A673 (cell line): ENCODE measurements around the gene AHRR. TPM values are rescaled to one million over a fixed set of nuclear protein-coding genes. Genes with fewer than 3 reads are reported as not detected.

Experiments used
- BruUV-seq: library from RNA; stranded (reverse); fragments of 400-500 nt; replicated peaks from 2 replicates; lab custom pipeline; 2021; lab: Mats Ljungman, UMichigan
- CTCF ChIA-PET: fragments of 300-600 bp; sonication (Branson Sonifier 250); formaldehyde crosslinking; loops from one replicate; lab custom pipeline; 2022; ENCODE audit warnings: antibody characterized with exemption; lab: Charles Lee
- POLR2A ChIA-PET: fragments of 300-600 bp; sonication (Branson Sonifier 250); formaldehyde crosslinking; loops from one replicate; lab custom pipeline; 2022; ENCODE audit warnings: antibody characterized with exemption; ENCODE audit not compliant: low non-redundant PET; lab: Charles Lee
- DNase-seq: peaks from one replicate; pipeline ENCODE4 v3.0.0-alpha.2; 2015; ENCODE audit warnings: low spot score
- H3K27ac ChIP-seq: fragments of 200-600 bp; sonication (generic); 2 replicates; pipeline ENCODE4 v1.5.1; 2016; ENCODE audit warnings: mixed run types, low read depth, mild to moderate bottlenecking, mixed read lengths, antibody characterized with exemption, low read length; ENCODE audit not compliant: poor library complexity, severe bottlenecking
- H3K27me3 ChIP-seq: fragments of 200-600 bp; sonication (generic); replicated peaks from 2 replicates; pipeline ENCODE4 v1.6.1; 2017; ENCODE audit warnings: mixed run types, low read depth, mild to moderate bottlenecking, mixed read lengths, antibody characterized with exemption, low read length; ENCODE audit not compliant: insufficient read depth, poor library complexity
- H3K36me3 ChIP-seq: fragments of 200-600 bp; sonication (generic); 2 replicates; pipeline ENCODE4 v1.6.1; 2016; ENCODE audit warnings: mixed run types, mild to moderate bottlenecking, mixed read lengths, antibody characterized with exemption, low read length; ENCODE audit not compliant: insufficient read depth, poor library complexity, severe bottlenecking
- H3K4me1 ChIP-seq: fragments of 200-600 bp; sonication (generic); 2 replicates; pipeline ENCODE4 v1.6.1; 2017; ENCODE audit warnings: mixed run types, mild to moderate bottlenecking, mixed read lengths, antibody characterized with exemption, low read length; ENCODE audit not compliant: insufficient read depth, poor library complexity, severe bottlenecking
- H3K4me3 ChIP-seq: fragments of 200-600 bp; sonication (generic); 2 replicates; pipeline ENCODE4 v1.5.1; 2016; ENCODE audit warnings: low read depth, mixed run types, mild to moderate bottlenecking, mixed read lengths, low read length; ENCODE audit not compliant: poor library complexity, severe bottlenecking
- H3K9me3 ChIP-seq: fragments of 200-600 bp; sonication (generic); 2 replicates; pipeline ENCODE4 v1.6.1; 2016; ENCODE audit warnings: mixed run types, low read depth, mild to moderate bottlenecking, mixed read lengths, antibody characterized with exemption, low read length; ENCODE audit not compliant: poor library complexity, severe bottlenecking
- EZH2 ChIP-seq: fragments of 200-600 bp; sonication (generic); IDR thresholded peaks from 2 replicates; pipeline ENCODE4 v1.6.1; 2017; ENCODE audit warnings: borderline replicate concordance, low read depth, mild to moderate bottlenecking, mixed read lengths, antibody characterized with exemption, low read length; ENCODE audit not compliant: poor library complexity, severe bottlenecking
- intact Hi-C: fragments of 100-400 bp; cut with micrococcal nuclease; formaldehyde crosslinking; loops from one replicate; pipeline ENCODE4 v1.10.0; 2022; ENCODE audit not compliant: unreplicated experiment
- total RNA-seq: library from RNA; stranded (reverse); gene quantifications from 2 replicates; pipeline ENCODE4 v1.2.3, GENCODE V29; 2021
- TF ChIP-seq, protein P1 (sequence below): fragments of 300-800, 200-600 bp; sonication (generic); conservative IDR thresholded peaks from 2 replicates; pipeline ENCODE4 v1.5.1; 2017; ENCODE audit warnings: low read depth, mild to moderate bottlenecking, antibody characterized with exemption, low read length, moderate library complexity, mixed read lengths

Gene AHRR
- total RNA-seq, 1 experiment from 2014 or later = 2.2 TPM

DNA sequence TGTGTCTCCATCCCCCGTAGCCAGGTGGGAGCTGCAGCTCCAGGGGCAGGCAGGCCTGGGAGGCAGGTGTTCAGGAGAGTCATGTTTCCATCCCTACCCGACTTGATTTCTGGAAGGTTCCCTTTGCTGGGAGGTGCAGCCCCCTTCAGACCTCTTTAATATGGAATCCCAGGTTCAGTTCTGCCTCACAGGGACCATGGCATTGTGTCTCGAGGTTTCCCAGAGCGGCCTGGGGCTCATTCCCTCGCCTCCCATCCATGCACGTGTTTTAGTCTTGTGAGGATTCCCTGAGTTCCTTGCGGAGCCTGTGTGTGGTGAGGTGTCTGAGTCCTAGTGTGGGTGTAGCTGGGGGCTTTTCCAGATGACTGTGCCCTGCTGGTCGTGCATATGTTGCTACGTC is 16.5 kb upstream of the AHRR start:
- DNase-seq = no peak
- BruUV-seq = no TSS peak
- POLR2A ChIA-PET = no interaction called here

DNA sequence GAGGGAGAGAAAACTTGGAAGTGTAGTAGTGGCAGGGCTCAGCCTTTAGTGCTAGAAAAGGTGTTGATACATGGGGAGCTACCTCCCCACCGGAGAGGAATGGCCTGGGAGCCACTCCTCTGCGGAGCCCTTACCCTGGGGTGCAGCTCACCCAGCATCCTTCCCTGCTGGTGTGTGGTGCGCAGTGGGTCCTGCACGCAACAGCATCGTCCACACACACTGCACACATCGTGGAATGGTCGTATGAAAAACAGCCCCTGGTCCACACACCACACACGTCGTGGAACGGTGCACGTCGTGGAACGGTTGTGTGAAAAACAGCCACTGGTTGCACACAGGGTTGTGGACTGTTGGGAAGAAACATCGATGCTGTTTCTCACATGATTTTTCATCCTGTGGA is 16.1 kb upstream of the AHRR start:
- no peak for TF ChIP-seq EZH2
- TF ChIP-seq, protein P1, sequence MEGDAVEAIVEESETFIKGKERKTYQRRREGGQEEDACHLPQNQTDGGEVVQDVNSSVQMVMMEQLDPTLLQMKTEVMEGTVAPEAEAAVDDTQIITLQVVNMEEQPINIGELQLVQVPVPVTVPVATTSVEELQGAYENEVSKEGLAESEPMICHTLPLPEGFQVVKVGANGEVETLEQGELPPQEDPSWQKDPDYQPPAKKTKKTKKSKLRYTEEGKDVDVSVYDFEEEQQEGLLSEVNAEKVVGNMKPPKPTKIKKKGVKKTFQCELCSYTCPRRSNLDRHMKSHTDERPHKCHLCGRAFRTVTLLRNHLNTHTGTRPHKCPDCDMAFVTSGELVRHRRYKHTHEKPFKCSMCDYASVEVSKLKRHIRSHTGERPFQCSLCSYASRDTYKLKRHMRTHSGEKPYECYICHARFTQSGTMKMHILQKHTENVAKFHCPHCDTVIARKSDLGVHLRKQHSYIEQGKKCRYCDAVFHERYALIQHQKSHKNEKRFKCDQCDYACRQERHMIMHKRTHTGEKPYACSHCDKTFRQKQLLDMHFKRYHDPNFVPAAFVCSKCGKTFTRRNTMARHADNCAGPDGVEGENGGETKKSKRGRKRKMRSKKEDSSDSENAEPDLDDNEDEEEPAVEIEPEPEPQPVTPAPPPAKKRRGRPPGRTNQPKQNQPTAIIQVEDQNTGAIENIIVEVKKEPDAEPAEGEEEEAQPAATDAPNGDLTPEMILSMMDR = no peak
- DNase-seq = no peak
- Histone ChIP-seq H3K4me3 (no peak overlapping the region), H3K27ac (no peak overlapping the region), H3K9me3 (no peaks in the 10 kb centered on the region), H3K4me1 (no peaks in the 10 kb centered on the region), H3K36me3 (peaks cover 5% of the 10 kb centered on the region), H3K27me3 (no peaks in the 10 kb centered on the region)
- CTCF ChIA-PET = no interaction called here
- POLR2A ChIA-PET = no interaction called here
- intact Hi-C loops = no loop called here
- no TSS peak for BruUV-seq

More for the DNA sequence above, 16.5 kb upstream of the AHRR start:
- intact Hi-C loops = no loop called here
- Histone ChIP-seq H3K27ac (no peak overlapping the region), H3K27me3 (no peaks in the 10 kb centered on the region), H3K4me3 (no peak overlapping the region), H3K36me3 (peaks cover 5% of the 10 kb centered on the region), H3K9me3 (no peaks in the 10 kb centered on the region), H3K4me1 (no peaks in the 10 kb centered on the region)
- TF ChIP-seq EZH2 = no peak
- TF ChIP-seq, protein P1 = no peak
- CTCF ChIA-PET = no interaction called here

DNA sequence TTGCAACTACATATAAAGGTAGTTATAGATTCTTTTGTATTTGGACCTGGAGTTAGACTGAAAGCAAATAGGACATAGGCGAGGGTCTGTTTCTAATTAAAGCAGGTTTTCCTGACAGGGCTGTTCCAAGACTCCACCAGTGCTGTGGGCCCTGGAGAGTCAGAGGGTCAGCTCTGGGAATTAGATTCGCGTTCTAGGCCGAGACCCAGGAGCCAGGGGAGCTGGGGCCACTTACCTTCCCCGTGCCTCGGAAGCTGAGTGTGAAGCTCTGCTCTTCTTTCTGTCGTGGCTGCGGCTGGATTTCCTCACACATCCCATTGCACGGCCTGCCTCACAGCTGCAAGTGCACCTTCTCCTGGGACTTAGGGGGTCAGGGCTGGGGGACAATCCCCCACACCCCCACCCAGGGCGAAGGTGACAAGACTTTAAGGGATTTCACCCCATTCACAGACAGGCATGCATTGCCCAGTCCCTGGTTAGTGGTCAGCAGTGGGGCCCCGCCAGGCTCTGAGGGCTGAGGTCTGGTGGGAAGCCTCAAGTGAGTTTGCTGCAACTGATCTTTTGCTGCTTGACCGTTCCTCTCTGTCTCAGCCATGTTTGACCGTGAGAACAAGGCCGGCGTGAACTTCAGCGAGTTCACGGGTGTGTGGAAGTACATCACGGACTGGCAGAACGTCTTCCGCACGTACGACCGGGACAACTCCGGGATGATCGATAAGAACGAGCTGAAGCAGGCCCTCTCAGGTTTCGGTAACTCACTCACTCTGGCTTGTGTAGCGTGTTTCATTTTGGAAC is 15.3 kb upstream of the AHRR start:
- TF ChIP-seq EZH2 = no peak
- TF ChIP-seq, protein P1 = no peak
- H3K36me3 ChIP-seq = peaks cover 5% of the 10 kb centered on the region
- no peak overlapping the region for H3K4me3 ChIP-seq
- H3K27me3 ChIP-seq = no peaks in the 10 kb centered on the region
- POLR2A ChIA-PET = no interaction called here
- BruUV-seq = no TSS peak
- DNase-seq = no peak
- no peaks in the 10 kb centered on the region for H3K4me1 ChIP-seq
- H3K9me3 ChIP-seq = no peaks in the 10 kb centered on the region
- intact Hi-C loops = no loop called here
- H3K27ac ChIP-seq = no peak overlapping the region
- CTCF ChIA-PET = no interaction called here
